ENCODE data around the gene PLXNB1.

- TF ChIP-seq EZH2 (IDR thresholded peaks at IDR 0.05; ENCODE audit: borderline replicate concordance, low read depth, low read length, poor library complexity, severe bottlenecking) (no peak), CTCF (conservative IDR thresholded peaks at IDR 0.05; ENCODE audit: low read depth, low read length) (no peak)
Measured at GRCh38 chr3:48431224-48432029, 1.5 kb upstream of the PLXNB1 start.
